Effector memory CD8-positive, alpha-beta T cell (primary cell): ENCODE measurements around the gene IQCN.

Experiments
- ATAC-seq: fragments of 150-1000 bp; cut with Tn5 transposase; replicated peaks from 2 replicates; pipeline ENCODE4 v1.10.0; 2021; ENCODE audit warnings: mild to moderate bottlenecking, moderate library complexity
- DNase-seq, 3 experiments: peaks; one replicate each; pipeline ENCODE4 v3.0.0; 2021
- H3K27ac Mint-ChIP-seq, 2 donors: one replicate each; pipeline ENCODE4 v1.8.0; 2022; ENCODE audit warnings: mild to moderate bottlenecking in 2 of 2, mixed read lengths in 2 of 2, moderate library complexity in 2 of 2
- H3K27me3 Mint-ChIP-seq, 2 donors: one replicate each; pipeline ENCODE4 v1.8.0; 2022; ENCODE audit warnings: mixed read lengths in 2 of 2
- H3K36me3 Mint-ChIP-seq: one replicate; pipeline ENCODE4 v1.8.0; 2022; ENCODE audit warnings: mild to moderate bottlenecking, moderate library complexity, mixed read lengths; ENCODE audit not compliant: insufficient read depth
- H3K4me1 Mint-ChIP-seq, 2 donors: one replicate each; pipeline ENCODE4 v1.8.0; 2022; ENCODE audit warnings: low read depth in 2 of 2, mixed read lengths in 2 of 2
- H3K4me3 Mint-ChIP-seq, 2 donors: one replicate each; pipeline ENCODE4 v1.8.0; 2022; ENCODE audit warnings: mild to moderate bottlenecking in 2 of 2, mixed read lengths in 2 of 2, moderate library complexity in 2 of 2
- H3K9me3 Mint-ChIP-seq, 2 donors: one replicate each; pipeline ENCODE4 v1.8.0; 2022; ENCODE audit warnings: mixed read lengths in 2 of 2

Gene IQCN

DNA sequence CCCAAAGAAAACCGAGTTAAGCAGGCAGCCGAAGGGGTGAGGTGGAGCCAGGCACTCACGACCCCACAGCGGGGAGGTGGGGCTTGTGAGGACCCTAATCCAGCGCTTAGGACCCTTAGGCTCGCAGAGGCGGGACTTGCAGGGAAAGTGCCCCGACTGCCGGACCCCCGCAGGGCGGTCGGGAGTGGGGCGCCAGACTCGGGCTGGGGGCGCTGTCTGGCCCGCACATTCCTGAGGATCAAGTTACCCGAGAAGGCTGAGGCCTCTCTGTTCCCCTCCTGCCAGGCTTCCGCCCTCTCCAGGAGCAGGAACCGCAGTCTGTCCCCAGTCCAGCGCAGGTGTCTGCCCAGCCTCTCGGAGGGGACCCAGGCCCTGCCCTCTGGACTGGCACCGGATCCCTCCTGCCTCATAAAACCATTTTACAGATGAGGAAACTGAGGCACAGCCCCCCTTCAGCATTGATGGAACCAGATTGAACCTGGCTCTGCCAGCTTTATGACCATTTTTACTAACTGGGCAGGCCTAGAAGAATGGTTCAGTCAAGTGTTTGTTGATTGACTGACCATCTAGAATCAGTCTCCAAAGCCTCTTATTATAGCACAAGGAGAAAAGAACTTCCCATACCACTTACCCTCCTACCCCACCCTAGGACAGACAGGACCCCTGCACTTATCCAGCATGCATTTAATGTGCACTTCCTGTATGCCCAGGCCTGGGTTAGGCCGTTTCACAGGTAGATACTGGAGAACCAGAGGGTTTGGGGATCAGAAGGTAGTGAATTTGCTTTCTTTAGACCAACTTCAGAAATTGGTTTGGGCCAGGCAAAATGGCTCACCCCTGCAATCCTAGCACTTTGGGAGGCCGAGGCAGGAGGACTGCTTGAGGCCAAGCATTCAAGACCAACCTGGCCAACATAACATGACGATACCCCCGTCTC, 13.9 kb upstream of the IQCN start:
- Mint-ChIP-seq H3K4me1 (peaks cover 41 to 47% of the 10 kb centered on the region in 2 donors), H3K4me3 (no peak overlapping the region), H3K27me3 (no peaks in the 10 kb centered on the region), H3K9me3 (no peaks in the 10 kb centered on the region), H3K36me3 (peaks cover 35% of the 10 kb centered on the region), H3K27ac (peak overlapping the region; percentile 53 to 89)
- ATAC-seq (no peak), DNase-seq (no peak)

DNA sequence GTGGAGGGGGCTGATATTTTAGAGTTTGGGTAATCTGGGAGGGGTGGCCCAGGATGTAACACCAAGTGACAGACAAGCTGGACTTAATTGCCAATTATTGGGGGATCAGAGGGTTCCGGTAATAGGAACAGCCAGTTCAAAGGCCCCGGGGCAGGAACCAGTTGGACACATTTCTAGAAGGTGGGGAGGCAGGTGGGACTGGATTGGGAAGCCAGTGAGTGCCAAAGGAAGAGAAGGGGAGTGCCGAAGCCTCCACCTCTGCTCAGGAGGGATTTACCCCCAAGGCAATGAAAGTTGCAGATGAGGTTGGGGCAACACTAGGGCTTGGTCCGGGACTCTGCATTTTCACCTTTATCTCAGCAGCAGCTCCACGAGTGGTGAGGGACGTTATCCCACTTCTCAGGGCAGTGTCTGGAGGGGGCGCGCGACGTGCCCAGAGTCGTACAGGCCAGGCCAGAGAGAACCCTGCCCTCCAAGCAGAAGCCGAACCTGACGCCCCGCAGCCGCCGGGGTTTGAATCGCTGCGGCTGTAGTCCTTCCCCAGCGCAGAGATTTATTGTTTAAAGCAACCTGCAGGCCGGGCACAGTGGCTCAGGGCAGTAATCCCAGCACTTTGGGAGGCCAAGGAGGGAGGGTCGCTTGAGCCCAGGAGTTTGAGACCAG, 12.9 kb upstream of the IQCN start:
- ATAC-seq (no peak), DNase-seq (no peak)
- Mint-ChIP-seq H3K9me3 (no peaks in the 10 kb centered on the region), H3K4me1 (peaks cover 47 to 51% of the 10 kb centered on the region in 2 donors), H3K4me3 (no peak overlapping the region), H3K27ac (no peak overlapping the region), H3K27me3 (no peaks in the 10 kb centered on the region), H3K36me3 (peaks cover 45% of the 10 kb centered on the region)

DNA sequence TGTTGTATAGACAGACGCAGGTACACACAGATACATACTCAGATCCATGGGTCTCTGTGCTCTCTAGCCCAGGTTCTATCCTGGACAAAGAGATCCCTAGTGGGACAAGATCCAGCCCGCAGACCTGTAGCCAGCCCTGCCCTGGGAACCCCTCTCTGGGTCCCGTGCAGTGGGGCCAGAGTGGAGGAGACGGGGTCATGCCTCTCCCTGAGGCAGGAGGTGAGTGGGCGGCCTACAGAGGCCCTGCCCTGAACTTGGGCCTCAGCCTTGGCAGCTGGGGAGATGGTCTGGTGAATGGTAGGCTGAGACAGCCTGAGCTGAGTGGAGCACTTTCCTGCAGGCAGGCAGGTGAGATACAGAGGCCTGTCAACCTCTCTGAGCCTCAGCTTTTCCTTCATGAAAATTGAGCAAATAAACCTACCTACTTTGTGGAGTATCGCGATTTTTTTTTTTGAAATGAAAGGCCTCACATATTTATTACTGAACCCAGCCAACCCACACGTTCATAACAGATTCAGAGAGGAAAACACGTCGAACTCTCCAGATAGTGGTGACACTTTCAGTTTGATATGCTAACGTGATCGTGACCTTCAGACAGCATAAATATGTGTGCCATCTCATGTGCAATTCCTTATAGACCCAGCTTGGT, 10.6 kb upstream of the IQCN start:
- peaks cover 34 to 41% of the 10 kb centered on the region in 2 donors for H3K4me1 Mint-ChIP-seq
- ATAC-seq, result no peak
- DNase-seq, result peak in 1 of 3 experiments; percentile 10
- H3K4me3 Mint-ChIP-seq, result peak overlapping the region; percentile 22 to 51
- H3K9me3 Mint-ChIP-seq, result no peaks in the 10 kb centered on the region
- H3K27ac Mint-ChIP-seq, result peak overlapping the region; percentile 69 to 90
- no peaks in the 10 kb centered on the region for H3K27me3 Mint-ChIP-seq
- H3K36me3 Mint-ChIP-seq, result peaks cover 51% of the 10 kb centered on the region

DNA sequence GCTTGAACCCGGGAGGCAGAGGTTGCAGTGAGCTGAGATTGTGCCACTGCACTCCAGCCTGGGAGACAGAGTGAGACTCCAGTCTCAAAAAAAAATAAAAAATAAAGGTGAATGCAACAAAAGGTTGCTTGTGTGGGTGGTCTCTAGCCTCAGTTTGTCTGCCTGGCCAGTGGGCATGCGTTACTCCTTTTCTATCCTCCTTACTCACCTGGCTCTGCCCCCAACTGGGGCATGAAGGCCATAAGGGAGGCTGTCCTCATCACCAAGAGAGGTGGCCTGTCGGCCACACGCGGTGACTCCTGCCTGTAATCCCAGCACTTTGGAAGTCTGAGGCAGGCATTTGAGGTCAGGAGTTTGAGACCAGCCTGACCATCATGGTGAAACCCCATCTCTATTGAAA, 9.1 kb upstream of the IQCN start:
- peaks cover 40 to 49% of the 10 kb centered on the region in 2 donors for H3K4me1 Mint-ChIP-seq
- peak overlapping the region; percentile 56 to 100 for H3K27ac Mint-ChIP-seq
- H3K36me3 Mint-ChIP-seq, result peaks cover 58% of the 10 kb centered on the region
- no peaks in the 10 kb centered on the region for H3K27me3 Mint-ChIP-seq
- H3K9me3 Mint-ChIP-seq, result no peaks in the 10 kb centered on the region
- no peak for ATAC-seq
- no peak for DNase-seq
- peak overlapping the region; percentile 29 to 57 for H3K4me3 Mint-ChIP-seq

DNA sequence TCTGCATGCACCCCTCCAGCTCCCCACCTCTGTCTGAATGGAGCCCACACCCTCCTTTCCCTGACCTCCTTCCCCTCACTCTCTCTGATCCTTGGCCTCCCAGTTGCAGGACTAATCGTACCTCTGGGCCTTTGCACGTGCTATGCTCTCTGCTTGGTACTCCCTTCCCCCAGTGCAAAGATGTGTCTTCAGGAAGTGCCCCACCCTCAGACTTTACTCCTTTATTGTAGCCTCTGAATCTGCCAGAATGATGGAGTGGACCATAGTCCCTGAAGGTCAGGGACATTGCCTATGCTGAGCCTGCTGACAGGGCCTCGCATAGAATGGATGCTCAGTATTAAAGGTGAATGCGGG, 8.5 kb upstream of the IQCN start:
- Mint-ChIP-seq H3K9me3 (no peaks in the 10 kb centered on the region), H3K4me1 (peaks cover 45 to 51% of the 10 kb centered on the region in 2 donors), H3K27ac (peak overlapping the region; percentile 100), H3K36me3 (peaks cover 64% of the 10 kb centered on the region), H3K4me3 (peak overlapping the region; percentile 87 to 90), H3K27me3 (no peaks in the 10 kb centered on the region)
- ATAC-seq (no peak), DNase-seq (peak in 1 of 3 experiments; percentile 6)

DNA sequence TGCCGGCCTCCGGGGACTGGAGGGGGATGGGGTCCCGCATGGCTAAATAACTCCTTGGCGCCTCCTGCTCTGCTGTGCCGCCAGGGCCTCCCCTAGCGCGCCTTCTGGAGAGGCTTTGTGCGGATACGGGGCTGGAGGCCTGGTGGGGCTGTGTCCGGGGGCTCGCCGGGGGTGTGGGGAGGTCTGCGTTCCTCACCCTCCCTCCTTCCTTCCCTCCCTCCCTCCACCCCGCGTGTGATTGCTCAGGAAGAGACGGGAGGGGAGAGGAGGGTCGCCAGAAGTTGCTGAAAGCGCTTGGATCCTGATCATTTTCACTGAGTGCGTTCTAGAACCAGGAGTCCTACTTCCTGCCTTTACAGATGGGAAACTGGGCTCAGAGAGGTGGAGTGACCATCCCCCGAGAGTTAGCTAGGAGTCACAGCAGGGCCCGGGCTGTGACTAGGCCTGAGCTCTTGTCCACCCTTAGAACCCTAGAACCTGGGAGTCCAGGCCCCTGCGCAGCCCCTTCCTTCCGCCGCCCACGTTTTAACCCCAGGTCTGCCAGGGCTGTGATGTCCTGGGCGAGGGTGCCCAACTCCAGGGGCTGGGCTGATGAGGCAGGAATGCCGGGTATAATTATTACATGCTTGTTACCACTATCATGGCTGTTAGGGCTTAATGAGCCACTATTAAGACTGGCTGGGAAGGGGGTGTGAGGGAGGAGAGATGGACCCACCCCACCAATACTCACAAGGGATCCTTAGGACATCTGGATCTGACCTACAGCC, 8.0 kb upstream of the IQCN start:
- no peaks in the 10 kb centered on the region for H3K9me3 Mint-ChIP-seq
- ATAC-seq, result no peak
- H3K4me1 Mint-ChIP-seq, result peaks cover 45 to 54% of the 10 kb centered on the region in 2 donors
- DNase-seq, result no peak
- peaks cover 70% of the 10 kb centered on the region for H3K36me3 Mint-ChIP-seq
- peak overlapping the region; percentile 100 for H3K27ac Mint-ChIP-seq
- H3K27me3 Mint-ChIP-seq, result no peaks in the 10 kb centered on the region
- H3K4me3 Mint-ChIP-seq, result peak overlapping the region; percentile 87 to 90

DNA sequence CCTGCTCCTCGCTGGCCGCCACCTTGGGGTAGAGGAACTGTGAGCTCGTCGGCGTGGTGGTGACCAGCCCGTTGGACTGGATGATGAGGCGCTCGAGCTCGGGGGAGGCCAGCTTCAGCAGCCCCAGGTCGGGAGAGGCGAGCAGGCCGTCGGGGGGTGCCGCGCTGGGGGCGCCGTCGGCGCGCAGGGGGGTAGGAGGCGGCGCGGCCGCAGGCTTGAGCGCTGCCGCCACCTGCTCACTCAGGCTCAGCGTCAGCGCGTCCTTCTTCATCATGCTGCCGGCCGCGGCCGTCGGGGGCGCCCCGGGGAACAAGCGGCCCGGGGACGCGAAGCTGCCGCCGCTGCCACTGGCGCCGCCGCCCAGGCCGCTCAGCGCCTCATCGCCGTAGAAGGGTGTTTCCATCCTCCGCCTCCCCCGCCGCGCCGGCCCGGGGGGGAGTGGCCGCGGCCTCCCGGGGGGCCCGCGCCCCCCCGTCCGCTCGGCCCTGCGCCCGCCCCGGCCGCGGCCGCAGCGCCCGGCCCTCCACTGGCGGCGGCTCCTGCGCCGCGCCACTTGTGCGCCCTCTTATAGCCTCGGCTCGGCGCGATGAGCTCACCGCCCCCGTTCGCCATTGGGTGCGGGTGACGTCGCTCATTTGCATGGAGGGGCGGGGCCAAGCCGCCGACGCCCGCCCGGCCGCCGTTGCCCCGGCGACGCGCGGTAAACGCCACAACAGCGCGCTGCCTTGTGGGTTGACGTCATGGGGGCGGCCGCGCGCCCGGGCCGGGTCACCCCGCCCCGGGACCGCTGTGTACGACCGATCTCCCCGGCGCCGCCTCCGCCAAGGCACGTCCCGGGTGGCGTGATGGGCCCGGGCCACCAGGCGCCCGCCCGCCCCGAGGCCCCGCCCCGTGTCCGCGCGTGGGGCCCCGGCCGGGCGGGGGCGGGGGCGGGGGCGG, 7.1 kb upstream of the IQCN start, which contains the start of gene JUND:
Gene JUND, minus strand, starts transcription at position 541 of the 939 bp plus-strand sequence. Its CDS starts 138 bp downstream, at position 403.
- no peaks in the 10 kb centered on the region for H3K9me3 Mint-ChIP-seq
- H3K4me3 Mint-ChIP-seq, result peak within 1 kb of the TSS; percentile 90 to 98
- H3K36me3 Mint-ChIP-seq, result peaks cover 75% of the 10 kb centered on the region
- no peaks in the 10 kb centered on the region for H3K27me3 Mint-ChIP-seq
- peak; percentile 63 for ATAC-seq
- peak; percentile 96 to 98 (median 97) for DNase-seq
- H3K4me1 Mint-ChIP-seq, result peaks cover 37 to 50% of the 10 kb centered on the region in 2 donors
- H3K27ac Mint-ChIP-seq, result peak within 1 kb of the TSS; percentile 100

DNA sequence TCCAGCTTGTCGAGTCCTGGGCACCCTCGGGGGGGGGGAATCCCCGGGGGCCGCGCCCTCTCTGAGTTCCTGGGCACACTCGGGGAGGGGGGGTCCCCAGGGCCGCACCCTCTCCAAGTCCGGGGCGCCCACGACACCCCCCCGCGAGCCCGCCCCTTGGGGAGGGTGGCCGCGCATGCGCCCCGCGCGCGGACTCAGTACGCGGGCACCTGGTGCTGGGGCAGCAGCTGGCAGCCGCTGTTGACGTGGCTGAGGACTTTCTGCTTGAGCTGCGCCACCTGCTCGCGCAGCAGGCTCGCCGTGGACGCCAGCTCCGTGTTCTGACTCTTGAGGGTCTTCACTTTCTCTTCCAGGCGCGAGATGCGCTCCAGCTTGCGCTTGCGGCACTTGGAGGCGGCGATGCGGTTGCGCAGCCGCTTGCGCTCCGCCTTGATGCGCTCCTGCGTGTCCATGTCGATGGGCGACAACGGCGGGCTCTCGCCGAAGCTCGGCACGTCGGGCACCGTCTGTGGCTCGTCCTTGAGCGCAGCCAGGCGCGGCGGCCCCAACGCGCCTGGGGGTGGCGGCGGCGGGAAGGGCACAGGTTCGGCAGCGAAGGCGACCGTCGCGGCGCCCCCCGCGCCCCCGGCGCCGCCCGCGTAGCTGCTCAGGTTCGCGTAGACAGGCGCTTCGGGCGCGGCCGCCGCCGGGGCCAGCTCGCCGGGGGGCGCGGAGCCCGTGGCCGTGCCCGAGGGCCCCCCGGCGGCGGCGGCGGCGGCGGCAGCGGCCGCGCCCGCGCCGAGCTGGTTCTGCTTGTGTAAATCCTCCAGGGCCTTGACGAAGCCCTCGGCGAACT, 6.2 kb upstream of the IQCN start:
- DNase-seq (peak; percentile 81 to 85 (median 82)), ATAC-seq (peak; percentile 20)
- Mint-ChIP-seq H3K36me3 (peaks cover 84% of the 10 kb centered on the region), H3K4me3 (peak overlapping the region; percentile 90 to 98), H3K4me1 (peaks cover 38 to 48% of the 10 kb centered on the region in 2 donors), H3K27me3 (no peaks in the 10 kb centered on the region), H3K27ac (peak overlapping the region; percentile 100), H3K9me3 (no peaks in the 10 kb centered on the region)

DNA sequence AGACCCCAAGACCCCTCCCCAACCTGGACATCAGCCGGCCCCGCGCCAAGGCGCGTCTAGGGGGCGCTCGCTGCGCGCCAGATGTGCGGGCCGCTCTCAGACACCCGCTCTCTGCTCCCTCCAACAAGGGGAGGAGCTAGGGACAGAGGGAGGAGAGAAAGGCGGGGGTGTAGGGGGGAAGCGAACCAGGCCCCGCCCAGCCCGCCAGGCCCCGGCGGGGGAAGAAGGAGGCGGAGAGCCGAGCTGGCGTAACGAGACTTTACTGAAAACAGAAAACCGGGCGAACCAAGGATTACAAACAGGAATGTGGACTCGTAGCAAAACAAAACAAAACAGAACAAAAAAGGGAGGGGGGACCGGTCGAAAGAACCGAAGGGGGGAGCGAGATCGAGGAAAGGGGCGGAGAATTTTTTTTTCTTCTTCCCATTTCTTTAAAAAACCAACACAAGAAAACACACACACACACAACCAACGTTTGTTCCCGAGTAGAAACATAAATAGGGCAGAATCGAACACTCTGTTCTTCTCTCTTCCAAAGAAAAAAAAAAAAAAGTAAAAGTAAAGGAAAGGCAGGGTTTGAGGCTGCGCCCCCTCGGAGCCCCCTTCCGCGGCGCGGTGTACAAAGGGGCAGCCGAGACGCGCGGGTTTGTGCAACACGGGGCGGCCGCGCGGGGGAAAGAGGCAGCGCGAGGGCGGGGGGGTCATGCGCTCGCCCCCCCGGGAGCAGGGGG, 5.4 kb upstream of the IQCN start:
- Mint-ChIP-seq H3K36me3 (peaks cover 92% of the 10 kb centered on the region), H3K27ac (peak overlapping the region; percentile 100), H3K9me3 (no peaks in the 10 kb centered on the region), H3K4me3 (peak overlapping the region; percentile 90 to 98), H3K4me1 (peaks cover 37 to 41% of the 10 kb centered on the region in 2 donors), H3K27me3 (no peaks in the 10 kb centered on the region)
- ATAC-seq (peak; percentile 23), DNase-seq (peak; percentile 90 to 92 (median 91))

DNA sequence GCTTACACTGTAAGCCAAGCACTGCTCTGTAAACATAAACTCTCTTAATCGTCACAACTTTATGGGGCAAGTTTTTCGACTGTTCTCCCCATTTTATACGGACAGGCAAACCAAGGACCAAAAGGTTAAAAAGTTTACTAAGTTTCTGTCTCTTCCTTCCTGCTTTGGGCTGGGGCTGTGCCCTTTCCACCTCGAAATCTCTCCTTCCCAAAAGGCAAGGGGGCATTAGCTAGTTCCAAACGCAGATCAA, 4.9 kb upstream of the IQCN start:
- no peaks in the 10 kb centered on the region for H3K9me3 Mint-ChIP-seq
- H3K4me3 Mint-ChIP-seq, result peak overlapping the region; percentile 90 to 98
- peak overlapping the region; percentile 100 for H3K27ac Mint-ChIP-seq
- H3K27me3 Mint-ChIP-seq, result no peaks in the 10 kb centered on the region
- H3K36me3 Mint-ChIP-seq, result peaks cover 96% of the 10 kb centered on the region
- DNase-seq (no peak), ATAC-seq (no peak)
- peaks cover 39 to 42% of the 10 kb centered on the region in 2 donors for H3K4me1 Mint-ChIP-seq
